Activated T-cell treated with anti-CD3 and anti-CD28 coated beads for 4 hours (primary cell): ENCODE results near the gene GPR179.

Source experiments
- DNase-seq: peaks from one replicate; pipeline ENCODE4 v3.0.0-alpha.2; 2020

Gene GPR179, protein sequence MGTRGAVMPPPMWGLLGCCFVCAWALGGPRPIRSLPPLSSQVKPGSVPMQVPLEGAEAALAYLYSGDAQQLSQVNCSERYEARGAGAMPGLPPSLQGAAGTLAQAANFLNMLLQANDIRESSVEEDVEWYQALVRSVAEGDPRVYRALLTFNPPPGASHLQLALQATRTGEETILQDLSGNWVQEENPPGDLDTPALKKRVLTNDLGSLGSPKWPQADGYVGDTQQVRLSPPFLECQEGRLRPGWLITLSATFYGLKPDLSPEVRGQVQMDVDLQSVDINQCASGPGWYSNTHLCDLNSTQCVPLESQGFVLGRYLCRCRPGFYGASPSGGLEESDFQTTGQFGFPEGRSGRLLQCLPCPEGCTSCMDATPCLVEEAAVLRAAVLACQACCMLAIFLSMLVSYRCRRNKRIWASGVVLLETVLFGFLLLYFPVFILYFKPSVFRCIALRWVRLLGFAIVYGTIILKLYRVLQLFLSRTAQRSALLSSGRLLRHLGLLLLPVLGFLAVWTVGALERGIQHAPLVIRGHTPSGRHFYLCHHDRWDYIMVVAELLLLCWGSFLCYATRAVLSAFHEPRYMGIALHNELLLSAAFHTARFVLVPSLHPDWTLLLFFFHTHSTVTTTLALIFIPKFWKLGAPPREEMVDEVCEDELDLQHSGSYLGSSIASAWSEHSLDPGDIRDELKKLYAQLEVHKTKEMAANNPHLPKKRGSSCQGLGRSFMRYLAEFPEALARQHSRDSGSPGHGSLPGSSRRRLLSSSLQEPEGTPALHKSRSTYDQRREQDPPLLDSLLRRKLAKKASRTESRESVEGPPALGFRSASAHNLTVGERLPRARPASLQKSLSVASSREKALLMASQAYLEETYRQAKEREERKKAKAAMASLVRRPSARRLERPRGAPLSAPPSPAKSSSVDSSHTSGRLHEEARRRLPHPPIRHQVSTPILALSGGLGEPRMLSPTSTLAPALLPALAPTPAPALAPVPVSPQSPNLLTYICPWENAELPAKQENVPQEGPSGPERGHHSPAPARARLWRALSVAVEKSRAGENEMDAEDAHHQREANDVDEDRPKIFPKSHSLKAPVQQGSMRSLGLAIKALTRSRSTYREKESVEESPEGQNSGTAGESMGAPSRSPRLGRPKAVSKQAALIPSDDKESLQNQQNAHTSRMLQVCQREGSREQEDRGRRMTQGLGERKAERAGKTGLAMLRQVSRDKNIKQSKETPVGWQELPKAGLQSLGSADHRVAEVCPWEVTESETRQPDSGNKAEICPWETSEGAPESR (N-terminal part only)

DNA sequence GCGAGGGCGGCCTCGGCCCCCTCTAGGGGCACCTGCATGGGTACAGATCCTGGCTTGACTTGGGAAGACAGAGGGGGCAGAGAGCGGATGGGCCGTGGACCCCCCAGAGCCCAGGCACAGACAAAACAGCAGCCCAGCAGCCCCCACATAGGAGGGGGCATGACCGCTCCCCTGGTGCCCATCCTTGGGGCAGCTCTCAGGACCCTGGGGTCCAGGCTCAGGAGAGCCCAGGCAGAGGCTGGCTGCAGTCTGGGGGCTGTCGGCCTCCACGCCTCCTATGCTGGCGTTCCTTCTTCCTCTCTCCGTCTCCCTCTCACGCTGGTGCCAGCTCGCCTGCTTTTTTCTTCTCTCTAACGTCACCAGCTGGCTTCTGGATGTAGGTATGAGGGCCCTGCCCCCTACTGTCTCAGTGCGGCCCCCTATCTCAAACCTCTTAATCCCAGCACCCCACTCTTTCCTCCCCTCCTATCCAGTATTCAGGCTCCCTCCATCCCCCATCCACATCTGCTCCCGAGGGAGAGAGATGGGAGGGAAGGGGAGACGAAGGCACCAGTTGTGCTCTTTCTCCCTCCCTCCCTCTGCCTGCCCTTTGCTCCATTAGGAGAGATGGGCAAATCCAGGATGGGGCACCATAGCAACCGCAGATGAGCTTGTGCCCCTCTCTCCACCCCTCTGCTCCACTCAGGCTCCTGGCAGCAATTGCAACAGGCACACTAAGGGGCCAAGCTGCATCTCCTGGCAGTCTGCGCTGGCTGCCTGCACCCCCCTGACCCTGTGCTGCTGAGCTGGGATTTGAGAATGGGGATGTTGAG lies at the start of gene GPR179:
Gene GPR179, minus strand, starts transcription at position 349 of the 812 bp plus-strand sequence. Its CDS starts 167 bp downstream, at position 182.
- no peak for DNase-seq

DNA sequence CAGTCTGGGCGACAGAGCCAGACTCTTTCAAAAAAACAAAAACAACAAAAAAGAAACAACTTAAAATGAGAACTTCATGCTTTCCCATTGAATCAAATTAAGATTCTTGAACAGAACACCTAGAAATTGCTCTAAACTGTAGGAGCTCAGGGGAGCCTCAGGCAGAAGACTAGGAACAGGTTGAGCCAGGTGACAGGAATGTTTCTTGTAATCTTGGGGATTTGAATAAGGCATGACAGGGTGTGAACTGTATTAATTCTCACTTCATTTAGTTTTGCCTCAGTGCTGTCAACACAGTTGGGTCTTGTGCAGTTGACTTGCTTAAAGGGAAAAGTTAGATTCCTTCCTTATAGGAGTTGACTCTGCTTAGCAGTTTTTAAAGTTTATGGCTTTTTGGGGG lies 35.7 kb upstream of the GPR179 start:
- DNase-seq: no peak

DNA sequence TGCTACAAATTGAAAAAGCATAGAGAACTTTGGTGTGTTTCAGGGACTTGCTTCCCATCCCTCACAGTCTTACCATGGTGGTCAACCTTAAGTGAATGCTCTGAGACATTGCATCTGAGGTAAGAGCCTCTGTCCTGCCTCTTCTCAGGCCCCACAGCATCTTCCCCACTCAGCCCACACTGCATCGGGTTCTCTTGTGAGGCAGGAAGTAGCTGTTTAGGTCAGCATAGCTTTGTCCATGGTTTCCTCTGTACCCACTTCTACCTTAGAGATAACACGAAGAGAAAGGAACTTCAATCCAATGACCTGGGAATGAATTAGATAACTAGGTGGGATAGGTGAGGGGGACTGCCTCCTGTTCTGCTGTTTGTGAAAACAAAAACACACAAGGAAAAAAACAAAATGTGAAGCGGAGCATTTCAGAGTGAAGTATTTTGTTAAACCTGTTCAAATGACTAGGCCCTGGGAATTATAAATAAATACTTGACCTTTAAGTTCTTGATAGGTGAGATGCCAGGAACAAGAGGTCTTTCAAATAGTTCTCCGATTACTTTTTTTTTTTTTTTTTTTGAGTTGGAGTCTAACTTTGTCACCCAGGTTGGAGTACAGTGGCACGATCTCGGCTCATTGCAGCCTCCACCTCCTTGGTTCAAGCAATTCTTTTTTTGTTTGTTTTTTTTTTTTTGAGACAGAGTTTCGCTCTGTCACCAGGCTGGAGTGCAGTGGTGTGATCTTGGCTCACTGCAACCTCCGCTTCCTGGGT lies 25.5 kb upstream of the GPR179 start:
- no peak for DNase-seq

DNA sequence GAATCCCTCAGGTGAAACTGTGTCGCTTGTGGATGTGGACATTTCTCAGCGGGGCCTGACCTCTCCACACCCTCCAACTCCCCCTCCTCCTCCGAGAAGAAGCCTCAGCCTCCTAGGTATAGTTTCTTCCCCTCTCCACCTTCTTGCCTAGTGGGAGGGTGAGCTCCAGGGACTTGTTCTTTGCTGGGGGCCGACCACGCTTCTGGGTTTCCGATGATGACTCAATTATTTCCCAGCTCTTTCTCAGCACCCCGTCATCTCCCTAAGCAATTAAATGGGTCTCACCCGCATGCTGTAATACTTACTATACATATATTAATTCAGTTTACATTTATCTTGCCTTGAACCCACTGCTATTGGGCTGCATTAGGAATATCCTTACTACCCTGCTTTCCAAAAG lies 21.0 kb upstream of the GPR179 start:
- DNase-seq: no peak

DNA sequence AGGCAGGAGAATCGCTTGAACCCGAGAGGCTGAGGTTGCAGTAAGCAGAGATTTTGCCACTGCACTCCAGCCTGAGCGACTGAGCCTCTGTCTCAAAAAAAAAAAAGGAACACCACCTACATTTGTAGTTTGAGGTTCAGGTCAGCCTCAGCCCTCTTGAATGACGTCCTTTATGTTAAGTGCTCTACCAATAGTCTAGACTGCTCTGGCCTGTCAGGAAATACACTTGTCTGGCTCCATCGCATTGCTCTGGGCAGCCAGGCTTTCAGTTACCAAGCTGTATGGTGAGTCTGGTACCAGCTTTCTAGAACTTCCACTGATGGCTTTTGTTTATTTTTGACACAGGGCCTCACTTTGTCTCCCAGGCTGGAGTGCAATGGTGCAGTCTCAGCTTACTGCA lies 19.3 kb upstream of the GPR179 start:
- DNase-seq: no peak

DNA sequence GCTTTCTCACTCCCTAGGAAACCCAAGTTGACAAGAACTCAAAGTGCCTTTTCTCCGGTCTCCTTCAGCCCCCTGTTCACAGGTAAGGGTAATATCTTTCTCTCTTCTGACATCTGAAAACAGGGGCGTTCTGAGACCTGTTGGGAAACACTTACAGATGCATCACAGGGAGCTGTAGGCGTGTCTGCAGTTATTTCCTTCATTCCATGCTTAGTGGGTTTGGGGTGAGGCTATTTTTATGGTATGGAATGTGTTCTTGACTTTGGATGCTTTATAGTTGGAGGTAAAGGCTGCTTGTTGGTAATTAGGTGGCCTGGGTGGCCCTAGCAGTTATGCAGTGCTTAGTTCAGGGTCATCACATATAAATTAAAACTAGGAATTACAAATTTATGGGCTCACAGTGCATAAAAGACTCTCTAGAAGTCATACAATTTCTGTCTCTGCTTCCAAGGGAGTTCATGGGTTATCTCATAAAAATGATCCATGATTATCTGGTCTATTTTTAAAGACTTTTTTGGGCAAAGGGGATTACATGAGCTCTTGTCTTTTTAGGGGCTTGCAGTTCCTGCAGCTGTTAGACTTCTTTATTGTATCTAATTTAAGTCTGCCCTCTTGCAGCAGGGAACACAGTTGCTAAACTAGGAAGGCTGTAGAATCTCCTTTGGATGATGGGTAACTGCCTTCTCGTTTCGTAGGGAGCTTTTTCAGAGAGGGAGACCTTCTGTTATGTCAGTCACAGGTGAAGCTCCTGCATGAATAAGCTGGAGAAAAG lies 18.1 kb upstream of the GPR179 start:
- no peak for DNase-seq

DNA sequence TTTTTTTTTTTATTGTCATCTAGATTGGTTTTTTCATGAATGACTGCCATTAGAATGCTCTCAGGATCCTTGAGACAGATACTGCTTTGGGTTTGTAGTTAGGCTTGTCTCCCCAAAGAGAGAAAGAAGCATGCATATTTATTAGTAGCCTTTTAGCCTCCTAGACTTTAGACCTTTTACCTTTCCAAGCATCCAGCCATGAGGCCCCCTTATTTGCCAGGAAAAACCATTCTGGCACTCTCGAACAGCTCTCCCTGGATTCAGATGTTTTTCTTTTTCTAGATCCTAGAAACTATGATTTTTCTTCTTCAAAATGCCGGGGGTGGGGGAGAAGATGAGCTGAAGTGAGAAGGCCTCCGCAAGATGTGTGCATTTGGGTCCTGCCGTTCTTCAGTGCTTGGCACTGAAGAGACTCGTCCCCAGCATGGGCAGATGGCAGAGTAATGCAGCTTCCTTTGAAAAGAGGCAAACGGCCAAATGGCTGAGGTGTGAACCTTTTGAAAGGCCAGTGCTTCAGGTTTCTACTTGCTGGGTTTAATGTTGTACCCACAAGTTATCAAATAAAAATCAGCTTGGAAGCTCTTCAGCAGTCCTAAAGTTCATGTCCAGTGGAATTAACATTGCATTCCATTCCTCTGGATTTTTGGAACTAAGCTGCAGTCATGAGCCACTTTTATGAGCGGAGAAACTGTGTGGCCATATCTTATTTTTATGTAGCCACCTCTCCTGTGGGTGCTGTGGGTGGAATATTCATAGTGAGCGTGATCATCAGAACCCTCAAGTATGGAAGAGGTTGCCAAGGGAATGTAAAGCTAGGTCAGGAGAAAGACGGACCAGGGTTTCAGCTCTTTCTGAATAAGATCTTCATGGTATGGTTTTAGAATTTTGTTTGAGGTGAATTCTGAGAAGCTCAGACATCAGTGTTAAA lies 15.1 kb upstream of the GPR179 start:
- DNase-seq: no peak

DNA sequence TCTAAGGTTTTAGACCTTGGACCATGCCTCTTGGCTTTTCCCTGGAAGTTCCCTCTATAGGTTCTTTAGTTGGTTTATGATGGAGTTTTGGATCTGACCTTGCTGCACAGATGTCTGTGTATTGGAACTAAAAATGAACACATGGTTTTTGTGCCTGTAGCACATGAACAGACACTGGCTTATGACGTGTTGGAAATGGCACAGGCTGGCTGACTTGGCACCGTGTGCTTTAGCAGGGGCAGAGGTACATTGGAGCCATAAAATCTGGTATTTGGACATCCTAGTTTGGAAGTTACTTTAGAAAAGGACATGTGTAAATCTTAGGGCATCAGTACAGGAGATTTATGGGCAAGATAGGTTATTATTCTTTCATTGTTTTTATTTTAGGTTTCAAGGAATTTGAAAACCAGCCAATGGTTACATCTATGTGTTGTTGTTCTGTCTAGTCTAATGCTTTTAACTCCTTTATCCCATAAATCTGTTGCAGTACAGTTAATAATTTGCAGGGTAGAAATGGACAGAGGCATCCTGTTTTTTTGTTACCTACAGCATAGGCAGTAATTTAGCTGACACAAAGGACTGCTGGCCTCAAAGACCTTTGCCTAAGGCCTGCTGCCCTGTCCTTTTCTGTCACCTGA lies 13.8 kb upstream of the GPR179 start:
- DNase-seq: no peak

DNA sequence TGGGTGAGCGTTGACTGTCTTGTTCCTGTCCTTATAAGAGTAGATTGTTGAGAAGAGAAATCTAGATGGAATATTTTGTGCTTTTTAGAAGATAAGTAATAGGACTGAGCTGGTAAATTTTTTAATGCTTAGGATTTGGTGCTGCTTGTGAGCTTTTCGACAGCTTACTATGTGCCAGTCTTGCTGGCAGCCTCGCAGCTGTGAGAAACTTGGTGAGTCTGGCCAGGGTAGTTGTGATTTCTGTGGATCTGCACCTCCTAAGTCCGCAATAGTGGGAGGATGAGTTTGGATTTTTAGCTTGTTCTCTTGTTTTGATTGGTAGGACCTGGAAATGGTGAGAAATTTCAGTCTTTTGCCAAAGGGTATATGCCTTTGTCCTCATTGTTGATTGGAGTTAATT lies 11.5 kb upstream of the GPR179 start:
- DNase-seq: no peak

DNA sequence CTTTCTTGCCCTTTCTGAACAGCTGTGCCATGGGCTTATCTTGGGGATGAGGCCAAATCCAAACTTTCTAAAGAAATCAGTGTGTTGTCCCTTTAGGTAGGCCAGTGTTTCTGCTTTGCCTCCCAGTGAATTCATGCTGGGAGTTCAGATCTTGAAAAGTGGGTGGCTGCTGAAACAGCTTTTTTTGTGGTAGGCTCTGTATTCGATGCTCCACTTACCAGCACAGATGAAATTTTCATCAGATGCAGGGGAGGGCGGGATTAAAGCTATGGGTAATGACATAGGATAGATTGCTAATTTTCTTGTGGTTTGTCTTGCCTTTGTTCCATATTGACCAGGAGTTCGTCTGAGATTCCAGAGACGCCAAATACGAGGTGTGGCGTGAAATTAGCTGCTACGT lies 10.7 kb upstream of the GPR179 start:
- DNase-seq: no peak

DNA sequence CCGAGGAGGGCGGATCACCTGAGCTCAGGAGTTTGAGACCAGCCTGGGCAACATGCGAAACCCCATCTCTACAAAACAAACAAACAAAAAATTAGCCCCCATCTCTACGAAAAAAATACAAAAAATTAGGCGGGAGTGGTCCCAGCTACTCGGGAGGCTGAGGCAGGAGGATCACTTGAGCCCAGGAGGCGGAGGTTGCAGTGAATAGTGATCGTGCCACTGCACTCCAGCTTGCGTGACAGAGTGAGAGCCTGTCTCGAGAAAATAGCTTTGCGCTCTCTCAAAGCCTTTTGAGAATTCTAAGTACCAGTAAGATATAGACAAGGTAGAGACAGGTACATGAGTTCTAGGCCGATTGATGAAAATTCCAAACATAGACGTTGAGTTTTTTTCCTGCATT lies 9.9 kb upstream of the GPR179 start:
- DNase-seq: no peak

DNA sequence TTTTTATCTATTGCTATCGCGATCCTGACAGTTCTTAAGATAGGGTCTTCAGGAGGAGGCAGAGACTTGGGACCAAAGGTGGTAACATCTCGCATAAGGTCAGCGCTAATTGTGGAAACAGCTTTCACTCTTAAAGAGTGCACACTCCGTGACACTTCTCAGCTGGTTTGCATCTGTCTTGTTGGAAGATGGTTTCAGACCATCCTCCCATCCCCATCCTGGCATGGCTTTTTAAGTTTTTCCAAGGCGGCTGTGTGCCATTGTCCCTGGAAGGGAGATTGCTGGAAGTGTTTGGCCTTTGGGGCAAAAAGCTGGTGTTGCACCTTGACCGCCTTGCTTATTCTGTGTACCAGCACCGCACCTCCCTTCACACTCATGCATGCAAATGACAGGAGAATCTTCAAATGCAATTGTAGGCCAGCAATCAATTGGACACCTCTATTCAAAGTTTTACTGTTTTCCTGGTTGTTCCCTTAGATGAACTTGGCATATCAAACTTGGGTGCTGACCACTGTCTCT lies 9.4 kb upstream of the GPR179 start:
- no peak for DNase-seq

DNA sequence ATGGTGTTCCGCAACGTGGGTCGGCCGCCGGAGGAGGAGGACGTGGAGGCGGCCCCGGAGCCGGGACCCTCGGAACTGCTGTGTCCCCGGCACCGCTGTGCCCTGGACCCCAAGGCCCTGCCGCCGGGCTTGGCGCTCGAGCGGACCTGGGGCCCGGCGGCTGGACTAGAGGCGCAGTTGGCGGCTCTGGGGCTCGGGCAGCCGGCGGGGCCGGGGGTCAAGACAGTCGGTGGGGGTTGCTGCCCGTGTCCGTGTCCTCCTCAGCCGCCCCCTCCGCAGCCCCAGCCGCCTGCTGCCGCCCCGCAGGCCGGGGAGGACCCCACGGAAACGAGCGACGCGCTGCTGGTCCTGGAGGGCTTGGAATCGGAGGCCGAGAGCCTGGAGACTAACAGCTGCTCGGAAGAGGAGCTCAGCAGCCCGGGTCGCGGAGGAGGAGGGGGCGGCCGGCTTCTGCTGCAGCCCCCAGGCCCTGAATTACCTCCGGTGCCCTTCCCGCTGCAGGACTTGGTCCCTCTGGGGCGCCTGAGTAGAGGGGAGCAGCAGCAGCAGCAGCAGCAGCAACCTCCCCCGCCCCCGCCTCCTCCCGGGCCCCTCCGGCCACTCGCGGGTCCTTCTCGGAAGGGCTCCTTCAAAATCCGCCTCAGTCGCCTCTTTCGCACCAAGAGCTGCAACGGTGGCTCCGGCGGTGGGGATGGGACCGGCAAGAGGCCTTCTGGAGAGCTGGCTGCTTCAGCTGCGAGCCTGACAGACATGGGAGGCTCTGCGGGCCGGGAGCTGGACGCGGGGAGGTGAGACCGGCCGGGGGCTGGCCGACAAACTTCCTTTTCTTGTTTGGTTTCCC lies 8.7 kb upstream of the GPR179 start:
- DNase-seq: no peak

DNA sequence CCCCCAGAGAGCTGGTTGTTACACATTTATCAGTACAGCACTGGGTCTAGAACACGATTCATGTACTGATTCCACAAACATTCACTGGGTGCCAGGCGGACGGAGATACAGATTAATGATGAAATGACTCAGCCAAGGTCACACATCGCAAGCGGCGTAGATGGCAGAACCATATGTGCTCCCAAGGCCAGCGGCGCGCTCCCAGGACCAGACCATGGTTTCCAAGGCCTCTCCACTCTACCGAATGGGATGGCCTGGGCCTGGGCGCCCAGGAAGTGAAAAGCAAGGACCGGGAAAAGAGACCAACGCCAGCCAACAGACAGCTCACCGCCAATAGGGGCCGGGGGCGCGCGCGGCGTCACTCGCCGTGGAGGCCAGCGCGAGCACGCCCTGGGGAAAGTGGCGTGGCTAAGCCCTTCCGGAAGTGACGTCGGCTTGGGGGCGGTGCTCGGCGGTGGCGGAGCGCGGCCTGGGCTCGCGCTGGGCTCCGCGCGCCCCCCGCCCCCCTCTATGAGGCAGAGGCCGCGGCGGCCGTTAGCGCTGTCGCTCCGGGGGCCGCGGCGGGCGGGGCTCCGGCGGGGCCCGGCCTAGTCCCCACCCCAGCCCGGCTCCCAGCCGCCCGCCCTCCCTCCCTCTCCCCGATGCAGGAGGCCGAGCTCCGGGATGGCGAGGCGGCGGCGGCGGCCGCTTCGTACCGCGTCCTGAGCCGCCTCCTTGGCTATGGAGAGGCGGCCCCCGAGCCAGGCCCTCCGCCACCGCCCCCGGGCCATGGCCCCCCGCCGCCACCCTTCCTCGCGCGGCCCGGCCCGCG lies 7.9 kb upstream of the GPR179 start, which contains the start of gene SOCS7:
Gene SOCS7, plus strand, starts transcription at position 433 of the 811 bp plus-strand sequence. Its CDS starts 209 bp downstream, at position 642.
- peak; percentile 93 for DNase-seq

DNA sequence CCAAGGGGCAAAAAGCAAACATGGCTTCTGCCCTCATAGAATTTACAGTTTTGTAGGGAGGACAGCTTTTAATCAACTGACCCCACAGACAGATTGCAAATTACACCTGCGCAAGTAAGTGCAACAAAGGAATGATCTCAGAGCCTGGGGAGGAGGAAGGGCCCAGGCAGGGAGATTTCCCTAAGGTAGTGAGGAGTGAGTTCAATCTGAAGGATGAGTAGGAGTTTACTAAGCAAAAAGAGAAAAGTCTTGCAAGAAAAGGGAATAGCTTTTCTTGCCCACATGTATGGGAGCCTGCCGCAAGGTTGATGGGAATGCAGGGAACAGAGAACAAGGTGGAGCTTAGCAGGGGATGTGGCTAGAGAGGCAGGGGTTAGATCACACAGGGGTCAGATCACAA lies 6.3 kb upstream of the GPR179 start:
- DNase-seq: no peak

DNA sequence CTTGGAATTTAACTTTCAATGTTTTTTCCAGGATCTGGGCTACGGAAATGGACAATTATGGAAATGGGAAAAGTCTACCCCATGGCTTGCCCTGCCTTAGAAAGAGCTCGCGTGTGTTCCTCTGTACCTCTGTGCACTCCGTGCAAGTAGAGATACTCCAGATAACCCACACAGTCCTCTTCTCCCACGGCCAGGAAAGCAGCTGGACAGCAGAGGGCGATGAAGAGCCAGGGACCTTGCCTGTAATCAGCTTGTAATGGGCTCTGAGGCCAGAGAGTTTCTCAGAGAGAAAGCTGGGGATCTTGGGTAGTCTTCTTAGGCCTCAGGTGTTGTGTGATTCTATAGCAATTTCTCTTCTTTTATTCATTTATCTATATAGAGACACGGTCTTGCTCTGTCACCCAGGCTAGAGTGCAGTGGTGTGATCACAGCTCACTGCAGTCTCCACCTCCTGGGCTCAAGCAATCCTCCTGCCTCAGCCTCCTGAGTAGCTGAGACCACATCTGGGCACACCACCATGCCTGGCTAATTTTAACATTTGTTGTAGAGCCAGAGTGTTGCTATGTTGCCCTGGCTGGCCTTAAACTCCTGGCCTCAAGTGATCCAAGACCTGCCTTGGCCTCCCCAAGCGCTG lies 5.5 kb upstream of the GPR179 start:
- DNase-seq: peak; percentile 86
